ENCODE measurements around the gene METTL23. TPM values are rescaled to one million over a fixed set of nuclear protein-coding genes. Genes with fewer than 3 reads are reported as not detected.
"Not testable (repeated sequence)": the region's sequence is repeated elsewhere in the genome, so short reads cannot be mapped to it uniquely, and the experiment has no call there.

Gene METTL23
- total RNA-seq, 1 donor from 2014 or later, result 27.5 TPM

GRCh38 chr17:76702941-76703637 is 23.6 kb upstream of the METTL23 start:
- TF ChIP-seq, protein P1, sequence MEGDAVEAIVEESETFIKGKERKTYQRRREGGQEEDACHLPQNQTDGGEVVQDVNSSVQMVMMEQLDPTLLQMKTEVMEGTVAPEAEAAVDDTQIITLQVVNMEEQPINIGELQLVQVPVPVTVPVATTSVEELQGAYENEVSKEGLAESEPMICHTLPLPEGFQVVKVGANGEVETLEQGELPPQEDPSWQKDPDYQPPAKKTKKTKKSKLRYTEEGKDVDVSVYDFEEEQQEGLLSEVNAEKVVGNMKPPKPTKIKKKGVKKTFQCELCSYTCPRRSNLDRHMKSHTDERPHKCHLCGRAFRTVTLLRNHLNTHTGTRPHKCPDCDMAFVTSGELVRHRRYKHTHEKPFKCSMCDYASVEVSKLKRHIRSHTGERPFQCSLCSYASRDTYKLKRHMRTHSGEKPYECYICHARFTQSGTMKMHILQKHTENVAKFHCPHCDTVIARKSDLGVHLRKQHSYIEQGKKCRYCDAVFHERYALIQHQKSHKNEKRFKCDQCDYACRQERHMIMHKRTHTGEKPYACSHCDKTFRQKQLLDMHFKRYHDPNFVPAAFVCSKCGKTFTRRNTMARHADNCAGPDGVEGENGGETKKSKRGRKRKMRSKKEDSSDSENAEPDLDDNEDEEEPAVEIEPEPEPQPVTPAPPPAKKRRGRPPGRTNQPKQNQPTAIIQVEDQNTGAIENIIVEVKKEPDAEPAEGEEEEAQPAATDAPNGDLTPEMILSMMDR (conservative IDR thresholded peaks at IDR 0.05), result no peak
- no peaks in the 10 kb centered on the region for H3K9me3 Mint-ChIP-seq
- peaks cover 4% of the 10 kb centered on the region for H3K36me3 Mint-ChIP-seq
- peaks cover 41% of the 10 kb centered on the region for H3K4me1 Mint-ChIP-seq (ENCODE audit: unreplicated experiment)
- no peak overlapping the region for H3K4me3 Mint-ChIP-seq
- H3K27ac Mint-ChIP-seq, result no peak overlapping the region
- no peak for DNase-seq (ENCODE audit: extremely low spot score, unreplicated experiment)
- no peaks in the 10 kb centered on the region for H3K27me3 Mint-ChIP-seq

- peaks cover 58% of the 10 kb centered on the region for H3K4me1 Mint-ChIP-seq (ENCODE audit: unreplicated experiment)
- no peaks in the 10 kb centered on the region for H3K9me3 Mint-ChIP-seq
- no peaks in the 10 kb centered on the region for H3K27me3 Mint-ChIP-seq
- no peak overlapping the region for H3K4me3 Mint-ChIP-seq
- no peak for DNase-seq (ENCODE audit: extremely low spot score, unreplicated experiment)
- H3K36me3 Mint-ChIP-seq, result peaks cover 4% of the 10 kb centered on the region
- TF ChIP-seq, protein P1 (conservative IDR thresholded peaks at IDR 0.05), result no peak
- H3K27ac Mint-ChIP-seq, result no peak overlapping the region
Measured at GRCh38 chr17:76704805-76705204, 21.8 kb upstream of the METTL23 start.

- Mint-ChIP-seq H3K9me3 (no peaks in the 10 kb centered on the region), H3K4me3 (no peak overlapping the region), H3K4me1 (ENCODE audit: unreplicated experiment) (peaks cover 50% of the 10 kb centered on the region), H3K27ac (no peak overlapping the region), H3K27me3 (no peaks in the 10 kb centered on the region), H3K36me3 (peaks cover 4% of the 10 kb centered on the region)
- TF ChIP-seq, protein P1 (conservative IDR thresholded peaks at IDR 0.05), result no peak
- no peak for DNase-seq (ENCODE audit: extremely low spot score, unreplicated experiment)
Measured at GRCh38 chr17:76706817-76707216, 19.8 kb upstream of the METTL23 start.

DNA sequence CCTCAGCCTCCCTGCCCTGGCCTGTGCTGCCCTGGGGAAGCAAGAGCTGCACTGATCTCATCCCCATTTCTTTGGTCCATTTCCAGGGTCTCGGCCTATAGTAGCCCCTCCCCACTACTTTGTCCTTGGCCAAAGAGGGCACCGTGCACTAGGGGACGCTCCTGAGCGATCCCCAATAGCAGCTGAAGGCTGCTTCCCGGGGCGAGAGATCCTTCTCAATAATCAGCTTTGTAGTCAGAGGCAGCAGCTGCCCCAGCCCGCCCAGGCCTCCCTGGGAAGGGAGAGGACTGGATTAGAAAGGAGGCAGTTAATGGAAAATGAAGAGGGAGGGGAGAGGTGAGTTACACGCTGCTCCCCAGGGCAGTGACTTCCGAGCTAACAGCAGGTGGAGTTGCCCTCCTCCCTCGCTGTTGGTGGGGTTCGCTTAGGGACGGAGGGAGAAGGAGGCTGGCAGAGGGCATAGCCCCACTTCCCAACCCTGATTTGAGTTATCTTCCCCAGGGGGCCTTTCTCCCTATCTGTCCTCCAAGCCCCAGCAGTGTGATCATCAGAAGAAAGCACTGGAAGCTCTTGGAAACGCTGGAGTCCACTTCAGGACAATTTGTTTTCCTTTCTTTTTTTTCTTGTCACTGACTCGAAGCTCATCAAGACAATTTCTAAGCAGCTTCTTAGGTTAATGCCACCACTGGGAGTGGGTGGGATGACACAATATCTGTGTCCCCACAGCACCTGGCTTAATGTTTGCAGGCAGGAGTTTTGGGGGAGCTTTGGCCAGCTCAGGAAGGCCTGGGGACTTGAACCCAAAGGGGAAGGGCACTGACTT is 18.4 kb upstream of the METTL23 start:
- TF ChIP-seq, protein P1 (conservative IDR thresholded peaks at IDR 0.05), result peak; percentile 69
- Mint-ChIP-seq H3K27me3 (no peaks in the 10 kb centered on the region), H3K36me3 (peaks cover 4% of the 10 kb centered on the region), H3K4me1 (ENCODE audit: unreplicated experiment) (peaks cover 42% of the 10 kb centered on the region), H3K9me3 (no peaks in the 10 kb centered on the region), H3K27ac (peak overlapping the region; percentile 90), H3K4me3 (peak overlapping the region; percentile 69)
- no peak for DNase-seq (ENCODE audit: extremely low spot score, unreplicated experiment)

GRCh38 chr17:76709077-76709950 is 17.3 kb upstream of the METTL23 start:
- TF ChIP-seq, protein P1 (conservative IDR thresholded peaks at IDR 0.05), result no peak
- H3K27me3 Mint-ChIP-seq, result no peaks in the 10 kb centered on the region
- H3K27ac Mint-ChIP-seq, result peak overlapping the region; percentile 90
- no peak for DNase-seq (ENCODE audit: extremely low spot score, unreplicated experiment)
- H3K4me1 Mint-ChIP-seq (ENCODE audit: unreplicated experiment), result peaks cover 42% of the 10 kb centered on the region
- H3K9me3 Mint-ChIP-seq, result no peaks in the 10 kb centered on the region
- peak overlapping the region; percentile 93 for H3K4me3 Mint-ChIP-seq
- H3K36me3 Mint-ChIP-seq, result peaks cover 4% of the 10 kb centered on the region

GRCh38 chr17:76709951-76710862 is 16.4 kb upstream of the METTL23 start:
- H3K9me3 Mint-ChIP-seq; H3K27me3 Mint-ChIP-seq; DNase-seq (ENCODE audit: extremely low spot score, unreplicated experiment); H3K36me3 Mint-ChIP-seq: not testable (repeated sequence)
- Mint-ChIP-seq H3K4me1 (ENCODE audit: unreplicated experiment) (peaks cover 41% of the 10 kb centered on the region), H3K4me3 (peak overlapping the region; percentile 93), H3K27ac (peak overlapping the region; percentile 90)
